SK-N-DZ (cell line): ENCODE data around the gene EXOC6.
"Not testable (repeated sequence)": the region's sequence is repeated elsewhere in the genome, so short reads cannot be mapped to it uniquely, and the experiment has no call there.

Experiments used
- DNase-seq: peaks from one replicate; pipeline ENCODE4 v3.0.0-alpha.2; 2015; ENCODE audit warnings: low spot score

The EXOC6 gene

DNA sequence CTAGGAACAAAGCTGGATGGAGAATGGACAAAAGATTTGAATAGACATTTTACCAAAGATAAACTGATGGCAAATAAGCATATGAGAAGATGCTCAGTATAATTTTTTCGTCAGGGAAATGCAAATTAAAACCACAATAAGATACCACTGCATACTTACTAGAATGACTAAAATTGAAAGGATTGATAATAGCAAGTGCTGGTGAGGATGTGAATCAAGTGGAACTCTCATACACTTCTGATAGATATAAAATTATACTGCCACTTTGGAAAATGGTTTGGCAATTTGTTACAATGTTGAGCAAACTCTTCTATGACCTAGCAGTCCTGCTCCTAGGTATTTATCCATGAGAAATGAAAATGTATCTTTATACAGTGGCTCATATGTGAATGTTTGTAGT is 83.3 kb downstream of the EXOC6 start:
- no peak for DNase-seq

DNA sequence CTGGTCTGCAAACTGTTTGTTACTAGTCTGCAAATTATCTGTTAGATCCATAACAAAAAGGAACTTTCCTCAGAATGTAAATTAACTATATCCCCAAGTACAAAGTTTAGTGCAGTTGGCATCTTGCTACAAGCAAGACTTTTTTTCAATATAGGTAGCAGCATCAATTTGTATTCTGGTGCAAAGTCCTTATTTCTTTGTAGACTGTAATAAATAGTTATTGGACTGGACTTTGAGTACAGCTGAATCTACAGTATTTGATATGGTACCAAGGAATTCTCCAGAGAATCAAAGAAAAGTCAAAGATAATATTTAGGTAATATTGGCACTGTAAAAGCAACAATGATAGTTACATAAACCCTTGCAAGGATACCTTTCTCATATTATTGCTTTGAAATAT is 89.6 kb downstream of the EXOC6 start:
- DNase-seq: no peak

DNA sequence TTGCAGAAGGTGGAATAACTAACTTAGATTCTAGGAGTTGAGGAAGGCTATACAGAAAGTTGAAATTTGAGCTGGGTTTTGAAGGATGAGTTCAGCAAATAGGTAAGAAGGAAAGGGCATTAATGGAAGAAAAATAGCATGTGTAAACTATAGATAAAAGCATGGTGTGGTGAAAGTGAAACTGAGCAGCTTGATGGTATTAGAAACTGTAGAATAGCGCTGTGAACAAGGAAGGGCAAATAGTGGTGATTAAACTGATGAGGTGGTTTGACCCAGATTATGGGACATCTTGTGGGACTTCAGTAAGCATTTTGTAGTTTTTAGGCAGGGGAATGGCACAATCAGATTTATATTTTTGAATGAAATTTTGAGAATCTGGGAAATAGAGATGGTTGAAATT is 90.5 kb downstream of the EXOC6 start:
- no peak for DNase-seq

DNA sequence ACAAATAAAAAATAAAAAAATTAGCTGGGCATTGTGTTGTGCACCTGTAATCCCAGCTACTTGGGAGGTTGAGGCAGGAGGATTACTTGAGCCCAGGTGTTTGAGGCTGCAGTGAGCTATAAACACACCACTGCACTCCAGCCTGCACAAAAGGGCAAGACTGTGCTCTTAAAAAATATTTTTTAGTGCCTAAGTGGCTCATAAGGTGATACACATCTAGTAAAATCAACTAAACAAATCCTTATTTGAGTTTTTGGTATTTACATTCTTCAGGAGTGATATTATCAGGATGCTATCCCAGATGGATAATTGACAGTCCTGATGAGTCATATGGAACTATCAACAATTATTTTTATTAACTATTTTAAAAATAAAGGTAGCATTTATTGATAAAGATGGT is 93.9 kb downstream of the EXOC6 start:
- DNase-seq: no peak

- DNase-seq: no peak
Observed at GRCh38 chr10:92946491-92946890, 98.2 kb downstream of the EXOC6 start.

DNA sequence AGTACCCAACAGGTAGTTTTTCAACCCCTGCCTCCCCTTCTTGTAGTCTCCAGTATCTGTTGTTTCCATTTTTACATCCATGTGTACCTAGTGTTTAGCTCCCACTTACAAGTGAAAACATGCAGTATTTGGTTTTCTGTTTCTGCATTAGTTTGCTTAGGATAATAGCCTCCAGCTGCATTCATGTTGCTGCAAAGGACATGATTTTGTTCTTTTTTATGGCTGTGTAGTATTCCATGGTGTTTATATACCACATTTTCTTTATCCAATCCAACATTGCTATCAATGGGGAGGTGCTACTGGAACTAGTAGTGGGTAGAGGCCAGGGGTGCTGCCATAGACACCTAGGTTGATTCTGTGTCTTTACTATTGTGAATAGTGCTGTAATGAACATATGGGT is 104.3 kb downstream of the EXOC6 start:
- not testable (repeated sequence) for DNase-seq

DNA sequence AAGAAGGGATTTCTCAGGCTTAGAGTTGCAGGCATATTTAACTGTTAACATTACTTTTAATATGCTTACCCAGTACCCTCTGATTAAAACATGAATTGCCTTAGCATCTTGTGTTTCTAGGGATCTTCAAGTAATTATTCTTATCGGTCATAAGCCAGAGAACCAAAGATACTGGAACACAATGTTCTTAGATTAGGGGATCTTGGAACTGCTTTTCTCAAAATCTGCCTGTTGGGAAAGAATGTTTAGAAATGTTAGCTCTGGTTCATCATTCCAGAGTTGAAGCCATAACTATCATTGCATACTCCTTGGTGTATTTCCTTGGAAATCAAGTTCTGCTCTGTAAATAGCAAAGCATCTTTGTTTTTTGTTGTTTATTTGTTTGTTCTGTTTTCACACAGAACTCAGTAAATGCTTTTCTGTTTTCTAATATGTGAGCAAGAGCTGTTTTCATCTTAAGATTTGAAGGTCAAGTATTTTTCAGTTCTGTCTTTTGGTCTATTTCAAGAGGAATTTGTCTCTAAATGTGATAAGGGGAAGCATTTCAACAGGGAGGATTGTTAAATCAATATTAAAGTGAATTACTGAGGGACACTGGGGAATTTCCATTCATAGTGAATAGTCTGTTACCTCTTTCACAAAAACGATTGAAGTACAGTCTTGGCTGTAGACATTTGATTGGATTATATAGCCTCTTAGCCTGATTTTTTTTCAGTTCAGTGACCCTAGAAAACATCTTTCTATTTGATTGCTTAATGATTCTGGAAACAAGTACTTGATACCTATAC is 109.1 kb downstream of the EXOC6 start:
- no peak for DNase-seq

DNA sequence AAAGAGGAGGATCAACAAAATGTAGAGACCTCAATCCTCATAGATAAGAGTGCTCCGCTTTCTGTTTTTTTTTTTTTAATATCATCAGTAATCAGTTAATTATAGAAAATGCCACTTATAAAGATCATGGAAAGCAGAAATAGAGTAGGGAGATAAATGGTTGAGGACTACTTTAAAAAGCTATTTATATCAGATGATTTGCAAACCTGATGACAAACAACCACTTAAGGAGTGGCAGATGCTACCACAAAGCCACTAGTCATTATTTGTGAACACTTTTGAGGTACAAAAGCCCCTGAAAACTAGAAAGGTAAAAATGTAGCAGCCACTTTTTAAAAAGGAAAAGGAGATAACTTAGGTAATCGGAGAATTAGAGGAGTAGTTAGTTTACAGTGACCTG is 113.3 kb downstream of the EXOC6 start:
- no peak for DNase-seq

GRCh38 chr10:92965314-92965713 is 117.0 kb downstream of the EXOC6 start:
- DNase-seq: peak; percentile 39

- no peak for DNase-seq
Observed at GRCh38 chr10:92967641-92968040, 119.3 kb downstream of the EXOC6 start.

- DNase-seq: no peak
Observed at GRCh38 chr10:92969151-92969550, 120.8 kb downstream of the EXOC6 start.

- DNase-seq: no peak
Observed at GRCh38 chr10:92970301-92971070, 122.2 kb downstream of the EXOC6 start.

- peak; percentile 10 for DNase-seq
Observed at GRCh38 chr10:92972066-92972870, 123.9 kb downstream of the EXOC6 start.

- DNase-seq: peak; percentile 66
Observed at GRCh38 chr10:92972886-92973285, 124.6 kb downstream of the EXOC6 start.

DNA sequence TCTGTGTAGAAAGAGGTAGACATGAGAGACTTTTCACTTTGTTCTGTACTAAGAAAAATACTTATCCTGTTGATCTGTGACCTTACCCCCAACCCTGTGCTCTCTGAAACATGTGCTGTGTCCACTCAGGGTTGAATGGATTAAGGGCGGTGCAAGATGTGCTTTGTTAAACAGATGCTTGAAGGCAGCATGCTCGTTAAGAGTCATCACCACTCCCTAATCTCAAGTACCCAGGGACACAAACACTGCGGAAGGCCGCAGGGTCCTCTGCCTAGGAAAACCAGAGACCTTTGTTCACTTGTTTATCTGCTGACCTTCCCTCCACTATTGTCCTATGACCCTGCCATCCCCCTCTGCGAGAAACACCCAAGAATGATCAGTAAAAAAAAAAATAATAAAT is 128.0 kb downstream of the EXOC6 start:
- not testable (repeated sequence) for DNase-seq

DNA sequence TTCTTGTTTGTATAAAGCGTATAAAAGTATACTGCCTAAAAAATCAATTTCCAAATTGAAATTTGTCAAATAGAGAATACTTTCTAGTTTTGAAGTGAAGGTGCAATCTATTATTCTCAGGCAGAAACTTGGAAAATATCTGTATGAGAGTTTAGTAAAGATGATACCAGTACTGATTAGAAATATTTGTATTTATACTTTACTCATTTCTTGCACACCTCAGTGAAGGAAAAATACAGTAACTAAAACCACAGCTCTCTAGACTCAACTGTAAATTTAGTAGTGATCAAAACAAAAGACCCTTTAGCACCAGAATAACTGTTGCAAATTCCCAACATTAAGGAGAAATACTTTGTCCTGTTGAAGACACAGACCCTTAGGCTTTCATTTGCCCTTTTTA is 140.9 kb downstream of the EXOC6 start:
- no peak for DNase-seq

GRCh38 chr10:92990615-92991014 is 142.3 kb downstream of the EXOC6 start:
- DNase-seq: no peak

DNA sequence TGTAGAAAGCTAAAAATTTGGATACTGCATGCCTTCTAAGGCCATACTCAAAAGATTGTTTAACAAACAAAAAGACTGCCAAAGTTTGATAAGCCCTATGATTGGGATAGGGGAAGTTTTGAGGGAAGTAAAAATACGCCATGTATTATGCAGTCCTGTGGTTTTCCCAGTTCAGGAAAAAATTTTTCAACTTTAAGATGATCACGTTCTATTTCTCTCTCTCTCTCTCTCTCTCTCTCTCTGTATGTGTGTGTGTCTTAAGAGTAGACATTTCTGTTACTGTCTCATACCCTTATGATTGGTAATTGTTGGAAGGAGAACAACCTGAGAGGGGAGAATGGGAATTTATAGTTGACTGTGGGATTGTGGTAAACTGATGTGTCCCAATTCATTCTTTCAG is 143.2 kb downstream of the EXOC6 start:
- no peak for DNase-seq

DNA sequence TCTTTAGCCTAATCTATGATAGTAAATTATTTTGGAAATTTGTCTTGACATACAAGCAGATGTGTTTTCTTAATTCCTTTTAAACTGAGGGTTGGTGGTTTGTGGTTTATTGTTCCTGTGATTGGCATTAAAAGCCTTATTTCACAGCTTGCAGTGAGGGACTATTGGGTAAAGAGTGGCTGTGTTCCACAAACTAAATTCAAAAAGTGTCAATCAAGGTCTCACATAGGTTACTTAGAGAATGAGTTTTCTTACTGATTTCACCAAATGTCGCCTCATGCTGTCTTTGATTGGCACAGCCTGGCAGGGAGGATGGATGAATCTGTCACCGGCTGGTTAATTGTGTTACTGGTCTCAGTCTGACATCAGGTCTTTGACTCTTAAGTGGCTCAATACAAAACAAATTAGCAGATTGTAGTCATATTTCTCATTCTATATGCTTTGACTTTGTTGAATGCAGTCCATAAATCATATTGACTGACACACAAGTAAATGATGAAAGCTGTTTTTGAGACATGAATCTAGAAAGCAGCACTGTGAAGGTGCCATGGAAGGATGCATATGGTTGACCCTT is 145.5 kb downstream of the EXOC6 start:
- DNase-seq: peak; percentile 93

DNA sequence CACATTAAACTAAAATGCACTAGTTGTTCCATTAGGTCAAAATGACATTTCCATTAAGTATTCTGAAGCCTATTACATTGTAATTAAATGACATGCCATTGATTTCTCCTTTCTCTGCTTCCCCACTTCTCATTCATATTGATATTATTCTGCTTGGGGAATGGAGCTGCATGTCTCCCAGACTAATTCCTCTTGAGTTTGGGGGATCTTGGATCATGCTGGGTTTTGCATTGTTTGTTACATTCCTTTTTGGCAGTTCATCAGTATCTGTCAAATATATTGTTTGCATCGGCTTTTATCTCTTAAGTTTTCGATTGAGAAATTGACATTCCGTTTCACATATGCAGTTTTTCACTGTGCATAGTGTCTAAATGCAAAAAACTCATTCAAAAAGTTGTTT is 147.2 kb downstream of the EXOC6 start:
- DNase-seq: no peak

DNA sequence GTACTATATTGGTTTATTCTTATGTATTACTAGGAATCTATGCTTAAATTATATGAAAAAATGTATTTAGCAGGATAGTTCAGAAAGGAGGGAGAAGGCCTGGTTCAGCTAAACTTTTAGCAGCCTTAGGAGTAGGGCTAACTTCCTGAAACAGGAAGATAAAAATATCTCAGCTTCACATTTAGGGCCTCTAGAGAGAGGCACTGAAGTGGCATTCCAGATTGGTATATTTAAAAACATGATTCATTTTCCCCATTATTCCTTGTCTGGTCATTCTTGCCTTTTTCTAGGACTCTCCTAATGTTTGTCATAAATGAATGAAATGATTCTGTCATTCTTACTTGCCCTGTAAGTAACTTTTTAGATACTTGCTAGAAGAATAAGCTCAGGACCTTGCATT is 149.3 kb downstream of the EXOC6 start:
- DNase-seq: no peak

DNA sequence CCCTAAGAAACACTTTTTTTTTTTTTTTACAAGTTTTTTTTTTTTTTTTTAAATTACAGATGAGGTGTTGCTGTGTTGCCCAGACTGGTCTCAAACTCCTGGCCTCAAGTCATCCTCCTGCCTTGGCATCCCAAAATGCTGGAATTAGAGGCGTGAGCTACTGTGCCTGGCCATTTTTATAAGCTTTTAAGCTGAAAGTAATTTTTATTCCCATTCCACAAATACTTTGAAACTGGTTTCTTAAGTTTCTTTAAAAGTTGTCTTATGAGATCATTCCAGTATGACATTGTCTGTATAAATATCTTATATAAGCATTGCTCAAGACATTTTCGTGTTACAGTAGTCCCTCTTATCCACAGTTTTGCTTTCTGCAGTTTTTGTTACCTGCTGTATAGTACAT is 150.9 kb downstream of the EXOC6 start:
- no peak for DNase-seq
